NCI-H1417 treated with DMSO at 0.1 percent for 48 hours (cell line): ENCODE data around the gene CASP8AP2.
"Not testable (repeated sequence)": the region's sequence is repeated elsewhere in the genome, so short reads cannot be mapped to it uniquely, and the experiment has no call there.

Experiments used
- DNase-seq: peaks from one replicate; lab custom pipeline; 2025; lab: John Stamatoyannopoulos, UW

The CASP8AP2 gene

DNA sequence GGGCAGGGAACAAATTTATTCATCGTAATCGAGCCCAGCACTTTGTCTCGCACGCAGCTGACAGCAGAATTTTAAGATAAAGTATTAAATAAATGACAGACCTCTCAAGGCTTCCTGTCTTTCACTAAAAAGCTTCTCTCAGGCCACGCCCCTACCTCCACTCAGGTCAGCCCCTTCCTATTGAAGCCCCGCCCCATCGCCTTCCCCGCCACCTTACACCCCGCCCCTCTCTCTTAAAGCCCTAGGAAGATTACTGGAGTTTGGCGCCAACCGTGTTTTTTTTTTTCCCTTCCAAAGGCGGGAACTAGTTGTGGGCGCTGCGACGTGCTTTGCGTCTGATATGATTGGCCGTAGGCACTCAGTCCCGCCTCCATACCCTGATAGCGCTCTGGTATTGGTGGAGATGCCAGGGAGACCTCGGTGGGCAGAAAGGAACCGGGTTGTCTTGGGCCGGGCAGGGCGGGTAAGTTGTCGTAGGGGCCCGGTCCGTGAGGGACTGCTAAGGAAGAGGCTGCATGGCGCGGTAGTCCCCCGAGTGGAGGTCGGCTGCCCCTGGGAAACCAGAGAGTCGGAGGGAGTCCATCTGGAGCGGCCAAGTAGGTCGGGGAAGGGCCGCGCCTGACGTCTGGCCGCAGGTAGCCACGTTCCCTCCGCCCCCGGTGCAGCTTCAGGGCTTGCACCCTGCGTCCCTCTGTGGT, at the start of gene CASP8AP2:
CASP8AP2 (plus strand) TSS at position 409 of the 698 bp plus-strand sequence.
- peak; percentile 97 for DNase-seq

DNA sequence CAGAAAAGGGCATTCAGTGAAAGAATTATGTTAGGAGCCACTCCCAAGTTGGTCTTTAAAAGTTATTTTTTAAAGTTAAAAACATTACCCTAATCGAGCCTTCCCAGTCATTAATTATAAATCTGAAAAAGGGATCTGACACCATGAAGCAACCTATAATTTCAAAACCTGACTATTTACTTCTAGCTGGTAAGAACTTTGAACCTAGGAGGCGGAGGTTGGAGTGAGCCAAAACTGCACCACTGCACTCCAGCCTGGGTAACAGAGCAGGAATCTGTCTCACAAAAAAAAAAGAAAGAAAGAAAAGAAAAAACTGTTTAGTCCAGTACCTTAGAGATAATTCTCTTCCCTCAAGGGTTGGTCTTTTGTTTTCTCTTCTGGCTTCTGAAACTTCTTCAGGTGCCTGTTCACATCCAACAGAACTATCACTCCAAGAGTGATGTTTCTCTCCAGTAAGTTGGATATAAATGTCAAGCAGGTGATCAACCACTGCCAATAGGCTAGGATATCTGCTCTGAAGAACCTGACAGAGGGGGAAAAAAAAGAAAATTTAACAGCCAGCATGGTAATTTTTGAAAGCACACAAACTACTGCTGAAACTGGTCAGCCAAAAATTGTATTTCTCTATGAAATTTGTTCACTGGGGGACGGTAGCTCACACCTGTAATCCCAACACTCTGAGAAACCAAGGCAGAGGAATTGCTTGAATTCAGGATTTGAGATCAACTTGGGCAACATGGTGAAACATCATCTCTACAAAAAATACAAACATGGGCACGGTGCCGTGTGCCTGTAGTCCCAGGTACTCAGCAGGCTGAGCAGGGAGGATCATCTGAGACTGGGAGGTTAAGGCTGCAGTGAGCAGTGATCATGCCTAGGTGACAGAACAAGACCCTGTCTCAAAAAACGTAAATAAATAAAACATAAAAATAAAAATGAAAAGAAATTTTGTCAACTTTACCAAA, 48.3 kb upstream of the CASP8AP2 start:
- no peak for DNase-seq

DNA sequence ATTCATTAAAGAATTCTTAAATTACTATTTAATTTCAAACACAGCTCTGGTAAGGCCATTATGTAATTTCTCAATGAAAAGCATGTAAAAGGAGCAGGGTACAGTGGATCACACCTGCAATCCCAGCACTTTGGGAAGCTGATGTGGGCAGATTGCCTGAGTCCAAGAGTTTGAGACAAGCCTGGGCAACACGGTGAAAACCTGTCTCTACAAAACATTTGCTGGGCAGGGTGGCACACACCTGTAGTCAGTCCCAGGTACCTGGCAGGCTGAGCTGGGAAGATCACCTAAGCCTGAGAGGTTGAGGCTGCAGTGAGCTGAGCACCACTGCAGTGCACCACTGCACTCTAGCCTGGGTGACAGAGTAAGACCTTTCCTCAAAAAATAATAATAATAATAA, 47.5 kb upstream of the CASP8AP2 start:
- no peak for DNase-seq

DNA sequence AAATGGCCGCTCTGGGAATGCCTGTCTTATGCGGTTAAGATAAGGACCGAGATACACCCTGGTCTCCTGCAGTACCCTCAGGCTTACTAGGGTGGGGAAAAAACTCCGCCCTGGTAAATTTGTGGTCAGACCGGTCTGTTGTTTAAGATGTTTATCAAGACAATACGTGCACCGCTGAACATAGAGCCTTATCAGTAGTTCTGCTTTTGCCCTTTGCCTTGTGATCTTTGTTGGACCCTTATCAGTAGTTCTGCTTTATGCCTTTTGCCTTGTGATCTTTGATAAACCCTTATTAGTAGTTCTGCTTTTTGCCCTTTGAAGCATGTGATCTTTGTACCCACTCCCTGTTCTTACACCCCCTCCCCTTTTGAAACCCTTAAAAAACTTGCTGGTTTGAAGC, 46.4 kb upstream of the CASP8AP2 start:
- DNase-seq: not testable (repeated sequence)

DNA sequence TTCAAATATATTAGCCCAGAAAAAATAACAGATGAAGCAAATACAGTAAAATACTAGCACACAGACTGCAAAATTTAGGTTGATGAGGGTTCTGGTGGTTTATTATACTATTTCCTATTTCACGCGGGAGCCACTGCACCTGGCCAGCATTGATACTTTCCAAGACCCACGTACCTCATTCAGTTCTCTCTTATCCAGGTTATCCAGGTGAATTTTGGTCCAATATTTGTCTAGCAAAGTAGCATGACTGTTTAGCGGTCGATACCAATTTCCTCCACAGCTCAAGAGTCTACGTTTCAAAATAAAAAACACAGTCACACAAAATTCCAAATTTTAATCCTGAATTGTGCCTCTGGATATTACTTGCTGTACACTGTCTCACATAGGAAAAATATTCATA, 44.8 kb upstream of the CASP8AP2 start:
- no peak for DNase-seq

DNA sequence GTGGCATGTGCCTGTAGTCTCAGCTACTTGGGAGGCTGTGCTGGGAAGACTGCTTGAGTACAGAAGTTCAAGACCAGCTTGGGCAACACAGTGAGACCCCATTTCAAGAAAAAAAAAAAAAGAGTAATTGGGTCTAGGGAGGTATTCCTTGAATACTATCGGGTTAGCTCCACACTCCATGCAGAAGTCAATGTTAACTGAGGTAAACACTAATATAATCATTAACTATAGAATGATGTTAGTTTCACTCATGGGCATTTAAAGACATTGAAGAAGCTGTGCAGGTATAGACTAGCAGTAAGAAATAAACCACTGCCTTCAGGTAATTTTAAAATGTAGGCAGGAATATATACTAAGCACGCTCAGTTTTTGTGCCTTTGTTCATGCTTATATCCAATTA, 42.7 kb upstream of the CASP8AP2 start:
- DNase-seq: no peak

DNA sequence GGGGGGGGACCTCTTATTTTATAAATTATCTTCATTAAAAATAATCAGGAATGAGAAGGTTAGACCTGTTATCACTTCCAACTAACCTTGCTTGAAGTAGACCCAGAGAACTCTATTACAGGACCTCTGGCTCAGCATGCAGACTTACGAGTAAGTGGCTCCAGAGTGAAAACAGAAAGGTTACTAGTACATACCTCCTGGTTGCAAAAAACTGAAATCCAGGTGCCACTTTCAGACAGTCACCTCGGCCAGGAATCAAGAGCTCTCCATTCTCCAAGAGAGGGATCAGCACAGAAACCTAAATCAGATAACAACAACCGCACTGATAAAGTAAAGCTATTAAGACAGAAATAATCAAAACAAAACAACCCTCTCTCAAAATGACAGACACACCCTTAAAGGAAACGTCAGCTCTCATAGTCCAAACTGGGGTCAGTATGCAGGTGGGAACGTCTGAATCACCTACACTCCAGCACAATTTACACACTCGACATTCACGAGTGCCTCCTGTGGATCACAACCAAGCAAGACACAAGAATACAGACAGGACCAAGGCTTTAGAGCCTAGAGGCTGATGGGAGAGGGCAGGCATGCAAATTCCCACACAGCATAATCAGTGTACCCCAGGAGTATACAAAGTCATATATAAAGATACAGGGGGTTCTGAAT, 41.9 kb upstream of the CASP8AP2 start:
- DNase-seq: no peak

DNA sequence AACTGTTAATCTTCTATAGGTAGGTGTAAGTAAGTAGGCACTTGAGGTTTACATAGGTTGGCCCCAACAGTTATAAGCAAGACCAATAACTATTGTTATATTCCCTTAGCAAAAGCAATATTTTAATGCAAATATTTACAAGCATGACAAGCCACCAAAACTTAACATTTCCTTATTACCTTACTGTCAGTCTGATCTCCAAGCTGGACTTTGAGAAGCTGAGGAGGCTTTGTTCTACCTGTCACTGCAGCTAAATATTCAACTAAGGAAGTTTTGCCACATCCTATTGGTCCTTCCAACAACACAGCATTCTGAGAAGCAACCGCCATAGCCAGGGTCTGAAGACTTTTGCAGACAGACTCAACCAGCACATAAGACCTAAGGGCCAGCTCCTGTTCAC, 39.7 kb upstream of the CASP8AP2 start:
- DNase-seq: no peak

DNA sequence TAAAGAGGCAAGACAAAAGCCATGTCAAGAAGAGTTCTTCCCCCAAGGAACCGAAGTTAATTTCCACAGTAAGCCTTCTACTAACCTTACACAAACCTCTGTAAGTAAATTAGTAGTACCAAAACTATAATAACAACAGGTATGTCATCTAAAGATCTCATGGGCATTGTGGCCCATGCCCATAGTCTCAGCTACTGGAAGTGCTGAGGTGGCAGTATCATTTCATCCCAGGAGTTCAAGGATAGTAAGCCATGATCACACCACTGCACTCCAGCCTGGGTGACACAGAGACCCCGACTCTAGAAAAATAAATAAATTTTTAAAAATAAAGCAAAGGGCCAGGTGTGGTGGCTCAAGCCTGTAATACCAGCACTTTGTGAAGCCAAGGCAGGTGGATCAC, 39.3 kb upstream of the CASP8AP2 start:
- no peak for DNase-seq

DNA sequence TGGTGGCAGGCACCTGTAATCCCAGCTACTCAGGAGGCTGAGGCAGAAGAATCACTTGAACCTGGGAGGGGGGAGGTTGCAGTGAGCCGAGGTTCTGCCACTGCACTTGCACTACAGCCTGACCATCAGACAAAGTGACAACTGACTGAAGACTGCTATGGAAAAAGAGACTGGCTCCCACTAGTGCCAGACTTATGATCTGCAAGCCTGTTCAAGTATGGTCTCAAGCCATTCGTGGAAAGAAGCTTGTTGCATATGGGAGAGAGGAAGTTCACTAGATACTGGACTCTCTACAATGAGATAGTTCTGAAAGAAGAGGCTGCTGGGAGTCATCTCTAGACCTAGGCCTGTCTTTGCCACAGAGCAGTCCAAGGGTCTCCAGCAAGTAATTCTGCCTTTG, 36.8 kb upstream of the CASP8AP2 start:
- no peak for DNase-seq

DNA sequence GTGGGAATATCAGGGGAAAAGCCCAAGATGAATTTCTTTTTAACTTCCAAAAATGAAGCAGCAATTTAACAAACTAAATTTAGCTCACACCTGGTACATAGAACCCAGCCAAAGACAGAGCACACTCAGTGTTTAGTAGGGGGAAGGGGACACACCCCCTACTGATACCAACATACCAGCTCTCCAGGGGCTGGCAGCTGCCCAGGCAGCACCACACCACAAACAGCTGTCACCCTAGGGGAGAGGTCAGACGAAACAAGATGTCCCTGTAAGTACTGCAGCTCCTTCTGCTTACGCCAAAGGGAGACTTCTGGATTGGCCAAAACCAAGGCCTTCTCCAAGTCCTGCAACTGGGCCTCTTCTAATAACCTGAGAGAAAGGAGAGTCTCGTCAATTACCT, 36.1 kb upstream of the CASP8AP2 start:
- no peak for DNase-seq

DNA sequence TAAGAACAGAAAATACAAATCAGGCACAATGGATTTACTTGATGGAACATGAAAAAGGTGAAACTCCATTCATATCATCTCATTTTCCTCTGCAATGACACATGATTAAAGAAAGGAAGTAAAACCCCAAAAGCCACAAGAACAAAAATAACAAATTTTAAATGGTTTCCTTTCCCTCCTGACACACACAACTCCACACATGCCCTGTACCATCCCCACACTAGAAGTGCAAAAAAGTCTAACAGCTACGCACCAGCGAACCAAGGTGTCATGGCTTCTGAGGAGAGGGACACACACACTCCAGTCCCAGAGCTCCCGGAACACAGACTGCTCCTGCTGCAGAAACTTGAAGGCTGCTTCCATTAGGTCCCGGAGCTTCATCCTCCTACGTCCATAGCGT, 35.4 kb upstream of the CASP8AP2 start:
- no peak for DNase-seq

DNA sequence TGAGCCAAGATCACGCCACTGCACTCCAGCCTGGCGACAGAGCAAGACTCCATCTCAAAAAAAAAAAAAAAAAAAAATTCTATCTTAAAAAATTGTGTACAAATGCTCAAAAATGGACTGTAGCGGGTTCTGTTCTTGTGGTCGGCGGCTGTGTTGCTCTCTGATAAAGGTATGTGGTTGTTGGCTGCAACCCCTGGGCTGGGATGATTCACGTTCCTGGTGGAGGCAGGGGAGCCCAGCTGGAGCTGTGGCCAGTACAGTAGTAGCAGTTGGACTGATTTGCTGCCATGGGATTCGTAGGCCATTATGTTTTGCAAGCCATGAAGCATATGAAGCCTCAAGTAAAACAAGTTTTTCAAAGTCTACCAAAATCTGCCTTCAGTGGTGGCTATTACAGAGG, 32.4 kb upstream of the CASP8AP2 start:
- no peak for DNase-seq

DNA sequence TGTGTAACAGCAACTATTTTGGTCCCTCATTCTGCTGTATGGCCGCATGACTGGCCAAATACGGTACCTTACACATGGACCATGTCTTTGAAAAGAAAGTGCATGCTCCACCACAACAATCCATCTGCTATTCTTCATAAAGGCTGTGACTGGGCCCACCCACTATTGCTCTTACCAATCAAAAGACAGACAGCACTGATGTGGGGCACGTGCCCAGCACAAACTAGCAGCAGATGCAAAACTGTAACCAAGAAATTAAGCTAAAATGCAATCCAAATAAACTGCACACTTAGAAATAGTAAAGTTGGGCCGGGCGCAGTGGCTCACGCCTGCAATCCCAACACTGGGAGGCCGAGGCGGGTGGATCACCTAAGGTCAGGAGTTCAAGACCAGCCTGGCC, 30.6 kb upstream of the CASP8AP2 start:
- DNase-seq: no peak

DNA sequence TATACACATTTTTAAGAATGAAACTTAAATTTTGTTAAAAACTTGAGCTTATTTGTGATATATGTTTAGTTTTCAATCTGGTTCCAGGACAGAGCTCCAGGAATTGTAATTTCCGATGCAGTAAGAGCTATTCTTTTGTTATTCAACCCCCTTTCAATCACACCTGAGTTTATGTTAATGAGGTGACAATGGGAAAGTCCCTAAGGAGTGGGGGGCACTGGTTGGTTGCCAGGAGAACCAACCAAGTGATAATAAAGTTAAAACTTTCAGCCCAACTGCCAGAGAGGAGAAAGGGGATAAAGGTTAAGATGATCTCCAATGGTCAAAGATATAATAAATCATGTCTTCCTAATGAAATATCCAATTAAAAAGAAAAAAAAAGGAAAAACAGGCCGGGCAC, 29.9 kb upstream of the CASP8AP2 start:
- no peak for DNase-seq

DNA sequence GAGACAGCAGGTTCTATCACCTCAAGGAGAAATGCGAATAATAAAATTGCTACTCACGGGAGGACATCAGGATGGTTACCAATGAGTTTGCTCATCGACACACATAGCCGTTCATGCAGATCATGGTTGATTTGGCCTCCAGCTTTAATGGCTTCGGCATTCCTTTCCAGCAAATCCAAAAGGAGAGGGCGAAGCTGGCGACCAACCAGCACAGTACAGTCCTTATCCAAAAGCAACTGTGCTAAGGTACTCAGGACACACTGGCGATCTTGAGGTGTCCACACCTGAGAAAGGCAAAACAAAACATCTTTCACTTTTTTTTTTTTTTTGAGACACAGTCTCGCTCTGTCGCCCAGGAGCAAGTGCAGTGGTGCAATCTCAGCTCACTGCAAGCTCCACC, 26.4 kb upstream of the CASP8AP2 start:
- no peak for DNase-seq

DNA sequence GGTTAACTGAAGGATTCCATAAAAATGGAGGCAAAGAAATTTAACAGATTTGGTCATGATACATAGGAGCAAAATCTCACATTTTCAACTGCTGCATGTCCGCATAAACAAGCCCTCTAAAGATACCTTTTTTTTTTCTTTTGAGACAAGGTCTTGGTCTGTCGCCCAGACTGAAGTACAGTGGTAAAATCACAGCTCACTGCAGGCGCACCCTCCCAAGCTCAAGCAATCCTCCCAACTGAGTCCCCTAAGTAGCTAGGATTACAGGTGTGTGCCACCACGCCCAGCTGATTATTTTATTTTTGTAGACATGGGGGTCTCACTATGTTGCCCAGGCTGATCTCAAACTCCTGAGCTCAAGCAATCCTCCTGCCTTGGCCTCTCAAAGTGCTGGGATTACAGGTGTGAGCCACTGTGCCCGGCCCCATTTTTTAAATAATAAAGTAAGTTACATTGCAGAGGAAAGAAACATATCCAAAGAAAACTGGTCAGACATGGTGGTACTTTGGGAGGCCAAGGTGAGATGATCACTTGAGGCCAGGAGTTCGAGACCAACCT, 23.8 kb upstream of the CASP8AP2 start:
- no peak for DNase-seq

DNA sequence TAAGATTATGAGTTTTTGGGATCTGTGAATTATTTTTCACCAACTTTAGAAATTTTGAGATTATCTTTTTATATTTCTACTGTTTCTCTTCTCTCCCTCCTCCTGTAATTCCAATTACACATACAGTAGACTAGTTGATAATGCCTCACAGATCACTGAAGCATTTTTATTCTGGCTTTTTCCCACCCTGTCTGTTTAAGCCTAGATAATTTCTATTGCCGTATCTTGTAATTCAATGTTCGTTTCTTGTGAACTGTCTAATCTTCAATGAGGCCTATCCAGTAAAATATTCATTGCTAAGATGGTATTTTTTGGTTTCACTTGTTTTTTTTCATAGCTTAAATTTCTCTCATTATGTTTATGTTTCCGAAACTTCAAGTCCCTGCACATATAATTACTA, 22.1 kb upstream of the CASP8AP2 start:
- DNase-seq: no peak

DNA sequence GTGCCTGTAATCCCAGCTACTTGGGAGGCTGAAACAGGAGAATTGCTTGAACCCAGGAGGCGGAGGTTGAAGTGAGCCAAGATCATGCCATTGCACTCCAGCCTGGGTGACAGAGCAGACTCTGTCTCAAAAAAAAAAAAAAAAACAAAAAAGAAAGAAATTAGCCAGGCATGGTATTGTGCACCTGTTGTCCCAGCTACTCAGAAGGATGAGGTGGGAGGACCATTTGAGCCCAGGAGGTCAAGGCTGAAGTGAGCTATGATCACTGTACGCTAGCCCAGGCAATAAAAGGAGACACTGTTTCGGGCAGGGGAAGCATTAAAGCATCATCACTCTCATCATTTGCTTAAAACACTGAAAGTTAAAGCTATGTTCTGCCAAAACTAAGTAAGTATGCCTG, 16.3 kb upstream of the CASP8AP2 start:
- DNase-seq: not testable (repeated sequence)

DNA sequence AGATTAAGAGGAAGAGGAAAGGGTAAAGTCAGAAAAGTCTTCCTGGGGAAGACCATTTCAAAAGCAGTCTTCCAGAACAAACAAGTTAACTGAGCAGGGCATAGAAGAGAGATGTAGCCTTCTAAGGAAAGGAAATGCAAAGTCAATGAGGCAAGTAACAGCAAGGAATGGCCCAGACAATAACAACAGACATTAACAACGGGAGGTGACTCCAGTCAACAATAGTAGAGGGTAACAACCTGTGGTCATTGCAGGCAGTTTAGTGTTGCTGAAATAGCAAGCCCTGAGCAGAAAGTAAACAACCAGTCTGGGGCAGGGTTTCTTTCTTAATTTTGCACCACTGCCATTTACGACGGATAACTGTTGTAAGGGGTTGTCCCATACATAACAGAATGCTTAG, 12.2 kb upstream of the CASP8AP2 start:
- no peak for DNase-seq

DNA sequence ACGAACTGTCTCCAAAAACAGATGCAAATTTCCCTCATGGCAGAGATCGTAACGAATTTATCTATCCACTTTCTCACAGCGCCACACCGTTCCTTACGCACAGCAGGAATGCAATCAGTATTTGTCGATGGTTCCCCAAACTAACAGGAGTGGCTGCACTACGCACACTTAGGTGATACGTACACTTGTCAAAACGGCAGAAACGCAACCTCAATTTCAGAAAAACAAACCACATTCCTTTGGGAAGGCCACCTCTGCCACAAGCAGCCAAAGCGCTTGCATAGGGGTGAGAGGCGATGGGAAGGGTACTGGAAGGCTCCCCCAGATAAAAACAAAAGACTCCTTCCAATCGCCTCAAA, 10.7 kb upstream of the CASP8AP2 start:
- no peak for DNase-seq

DNA sequence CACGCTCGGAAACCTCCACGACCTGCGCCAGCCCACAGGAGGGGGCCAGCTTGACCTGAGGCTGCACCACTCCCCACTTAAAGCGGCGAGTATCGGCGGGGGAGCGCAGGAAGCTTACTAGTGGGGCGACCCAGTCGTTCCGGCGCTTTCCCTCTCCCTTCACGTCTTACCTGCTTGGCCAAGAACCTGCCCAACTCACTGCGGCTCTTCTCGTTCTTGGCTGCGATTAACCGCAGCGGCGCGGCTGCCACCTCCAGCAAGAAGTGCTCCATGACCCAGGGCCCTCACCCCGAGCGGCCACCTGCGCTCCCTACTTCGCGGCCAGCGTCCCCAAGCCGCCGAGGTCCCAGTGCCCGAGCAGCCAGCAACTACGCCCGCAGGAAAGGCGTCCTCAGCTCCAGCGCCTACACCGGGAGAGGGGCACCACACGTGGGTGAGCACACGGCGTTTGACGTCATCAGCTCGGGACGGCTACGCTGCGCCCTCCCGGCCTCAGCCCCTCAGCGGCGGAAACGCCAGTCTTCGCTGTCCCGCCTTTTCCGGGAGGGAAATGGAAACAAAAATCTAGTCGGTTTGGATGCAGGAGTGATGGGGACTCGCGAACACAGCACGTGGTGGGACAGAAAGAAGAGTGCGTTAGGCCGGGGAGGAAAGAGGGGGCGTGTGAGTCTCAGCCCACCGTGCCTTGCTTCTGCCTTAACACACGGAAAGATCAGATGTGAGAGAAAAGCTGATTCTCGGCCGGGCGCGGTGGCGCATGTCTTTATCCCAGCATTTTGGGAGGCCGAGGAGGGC, 10.1 kb upstream of the CASP8AP2 start, which contains the start of gene MDN1:
MDN1 (minus strand) TSS at position 459 of the 795 bp plus-strand sequence; CDS start at position 272, 187 bp downstream.
- peak; percentile 72 for DNase-seq
